ENCODE results near the gene SRRM2. TPM values are rescaled to one million over a fixed set of nuclear protein-coding genes. Genes with fewer than 3 reads are reported as not detected.

SRRM2 gene
- total and polyA plus RNA-seq, 9 of the 15 experiments (the other 6 are each of a cell fraction or from before 2014, with no cell fraction given), result 26.7 to 563 (median 81.1) TPM

DNA sequence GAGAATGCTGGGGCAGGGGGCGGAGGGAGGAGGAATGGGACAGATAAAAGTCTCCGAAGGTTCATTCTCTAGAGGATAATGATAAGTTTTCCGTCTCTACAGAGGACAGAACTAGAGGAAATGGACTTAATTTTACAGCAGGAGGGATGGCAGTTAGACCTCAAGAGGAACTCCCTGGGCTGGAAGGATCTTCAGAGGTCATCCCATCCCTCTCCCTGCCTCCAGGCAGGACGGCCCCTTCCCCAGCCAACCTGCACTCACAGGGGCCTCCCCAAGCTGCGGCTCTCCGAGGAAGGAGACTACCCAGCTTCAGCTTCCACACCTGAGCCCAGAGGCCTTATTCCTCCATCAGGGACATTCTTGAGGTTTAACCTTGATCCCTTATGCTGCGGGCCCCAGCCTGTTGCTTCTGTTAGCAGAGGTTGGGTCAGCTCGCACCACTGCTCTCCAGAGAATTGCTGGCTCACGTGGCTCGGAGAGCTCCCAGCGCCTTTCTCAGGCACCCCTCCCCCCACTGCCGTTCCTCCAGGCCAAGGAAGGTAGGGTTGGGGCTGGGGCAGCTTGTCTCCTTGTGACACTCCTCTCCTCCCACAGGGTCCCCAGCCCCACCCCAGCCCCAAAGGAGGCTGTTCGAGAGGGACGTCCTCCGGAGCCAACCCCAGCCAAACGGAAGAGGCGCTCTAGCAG is 16.1 kb downstream of the SRRM2 start (continued):
- 0 out of 2 replicates have a peak, but pooled peaks have one; percentile 16 for TF ChIP-seq RBFOX2 (IDR thresholded peaks at IDR 0.05; ENCODE audit: low read depth, low read length)
- TF ChIP-seq ELK3 (CRISPR knock-in tag; IDR thresholded peaks at IDR 0.05), result no peak
- TF ChIP-seq EP300 (IDR thresholded peaks at IDR 0.05; ENCODE audit: low read length), result no peak
- no peak for TF ChIP-seq BACH1 (tag; IDR thresholded peaks at IDR 0.05)
- no peak for TF ChIP-seq ZNF280A (IDR thresholded peaks at IDR 0.05; ENCODE audit: low read depth, partially characterized antibody)
- TF ChIP-seq ARHGAP35 (IDR thresholded peaks at IDR 0.05; ENCODE audit: partially characterized antibody), result no peak
- TF ChIP-seq POLR2AphosphoS5 (IDR thresholded peaks at IDR 0.05; ENCODE audit: control insufficient read depth, insufficient read depth, low read depth, low read length), result peak; percentile 5; the same call in 1 of the 2 replicates
- no peak for TF ChIP-seq CLOCK (CRISPR knock-in tag; IDR thresholded peaks at IDR 0.05; ENCODE audit: borderline replicate concordance)
- TF ChIP-seq HOXB6 (CRISPR knock-in tag; IDR thresholded peaks at IDR 0.05; ENCODE audit: borderline replicate concordance), result no peak
- no peak for TF ChIP-seq ZNF41 (CRISPR knock-in tag; conservative IDR thresholded peaks at IDR 0.05)
- TF ChIP-seq, protein P1, sequence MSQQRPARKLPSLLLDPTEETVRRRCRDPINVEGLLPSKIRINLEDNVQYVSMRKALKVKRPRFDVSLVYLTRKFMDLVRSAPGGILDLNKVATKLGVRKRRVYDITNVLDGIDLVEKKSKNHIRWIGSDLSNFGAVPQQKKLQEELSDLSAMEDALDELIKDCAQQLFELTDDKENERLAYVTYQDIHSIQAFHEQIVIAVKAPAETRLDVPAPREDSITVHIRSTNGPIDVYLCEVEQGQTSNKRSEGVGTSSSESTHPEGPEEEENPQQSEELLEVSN (IDR thresholded peaks at IDR 0.05; ENCODE audit: borderline replicate concordance in 1 of 2, extremely low read depth in 1 of 2, insufficient read depth in 1 of 2, insufficient read length in 1 of 2, low read depth in 1 of 2, low read length in 1 of 2, poor library complexity in 1 of 2, severe bottlenecking in 1 of 2), result peak in 1 of 2 experiments; percentile 14
- no peak for TF ChIP-seq RAD21 (CRISPR knock-in tag; conservative IDR thresholded peaks at IDR 0.05 in 1 of 2, IDR thresholded peaks at IDR 0.05 in 1 of 2)
- no peak for TF ChIP-seq FOXJ3 (CRISPR knock-in tag; IDR thresholded peaks at IDR 0.05)
- no peak for TF ChIP-seq CSDE1 (IDR thresholded peaks at IDR 0.05)
- TF ChIP-seq ZNF384 (IDR thresholded peaks at IDR 0.05; ENCODE audit: low read depth, low read length), result no peak
- TF ChIP-seq BCOR (IDR thresholded peaks at IDR 0.05), result peak; percentile 12; the same call in 1 of the 2 replicates
- no peak for TF ChIP-seq SNIP1 (IDR thresholded peaks at IDR 0.05; ENCODE audit: low read depth)
- TF ChIP-seq ARID1B (IDR thresholded peaks at IDR 0.05), result no peak
- TF ChIP-seq JUND (IDR thresholded peaks at IDR 0.05; ENCODE audit: borderline replicate concordance, low read depth, low read length), result no peak
- no peak for TF ChIP-seq JUND (tag; IDR thresholded peaks at IDR 0.05; ENCODE audit: borderline replicate concordance, low read depth, low read length)
- TF ChIP-seq ZNF77 (CRISPR knock-in tag; IDR thresholded peaks at IDR 0.05), result no peak
